Mucosa of descending colon (tissue), 3 donors: ENCODE data around the gene MC3R. TPM values are rescaled to one million over a fixed set of nuclear protein-coding genes. Genes with fewer than 3 reads are reported as not detected.
A peak's percentile ranks its signal among the peaks of the same experiment; 100 is the strongest.
"Not testable (repeated sequence)": the region's sequence is repeated elsewhere in the genome, so short reads cannot be mapped to it uniquely, and the experiment has no call there.

Experiments
- ATAC-seq: fragments of 200-7000 bp; cut with Tn5 transposase; one replicate; pipeline ENCODE4 v1.9.1; 2020; ENCODE audit warnings: mild to moderate bottlenecking, moderate library complexity
- DNase-seq, 3 donors: peaks; one replicate each; pipeline ENCODE4 v3.0.0-alpha.2; 2020
- H3K36me3 ChIP-seq: fragments of 200-600 bp; one replicate; pipeline ENCODE4 v1.8.0; 2021; ENCODE audit warnings: low read depth, mild to moderate bottlenecking
- H3K4me1 ChIP-seq: fragments of 200-600 bp; one replicate; pipeline ENCODE4 v1.8.0; 2021; ENCODE audit warnings: low read depth, mild to moderate bottlenecking
- H3K4me3 ChIP-seq: fragments of 200-600 bp; one replicate; pipeline ENCODE4 v1.8.0; 2021; ENCODE audit warnings: mild to moderate bottlenecking
- H3K9me3 ChIP-seq: fragments of 200-600 bp; one replicate; pipeline ENCODE4 v1.8.0; 2021; ENCODE audit warnings: mild to moderate bottlenecking
- CTCF ChIP-seq: fragments of 200-600 bp; IDR thresholded peaks from one replicate; pipeline ENCODE4 v1.8.0; 2022; ENCODE audit warnings: antibody characterized with exemption, mild to moderate bottlenecking
- intact Hi-C, 2 donors: fragments of 100-400 bp; cut with DNase I in 1 of 2; cut with micrococcal nuclease in 1 of 2; formaldehyde crosslinking; loops; one replicate each; pipeline versions ENCODE4 v1.11.0 to v1.11.1; 2022; cut with DNase I, micrococcal nuclease
- total RNA-seq, 3 donors: library from RNA; stranded (reverse); fragmentation: NEBNext Ultra II Directional in 2 of 3; extraction: Animal tissue kit (Norgen Biotek cat#: 25700) in 2 of 3; gene quantifications; one replicate each; pipeline versions ENCODE4 v1.2.1 to v1.2.4, GENCODE V29; 2021 to 2023
- donor health status: DM: no; HTN: no; CAD: no; lungs with moderate emphysema.
- donor health status: DM: no; HTN: no; CAD: no.
- donor health status: DM: no; HTN: yes; CAD: no.

MC3R gene
- total RNA-seq, 3 donors from 2014 or later, result not detected

GRCh38 chr20:56217829-56218228 lies 30.7 kb upstream of the MC3R start:
- intact Hi-C loops, result no loop called here
- H3K4me3 ChIP-seq, result no peak overlapping the region
- H3K4me1 ChIP-seq, result no peaks in the 10 kb centered on the region
- no peak for TF ChIP-seq CTCF
- H3K9me3 ChIP-seq, result peaks cover 9% of the 10 kb centered on the region
- DNase-seq (no peak), ATAC-seq (no peak)
- no peaks in the 10 kb centered on the region for H3K36me3 ChIP-seq

DNA sequence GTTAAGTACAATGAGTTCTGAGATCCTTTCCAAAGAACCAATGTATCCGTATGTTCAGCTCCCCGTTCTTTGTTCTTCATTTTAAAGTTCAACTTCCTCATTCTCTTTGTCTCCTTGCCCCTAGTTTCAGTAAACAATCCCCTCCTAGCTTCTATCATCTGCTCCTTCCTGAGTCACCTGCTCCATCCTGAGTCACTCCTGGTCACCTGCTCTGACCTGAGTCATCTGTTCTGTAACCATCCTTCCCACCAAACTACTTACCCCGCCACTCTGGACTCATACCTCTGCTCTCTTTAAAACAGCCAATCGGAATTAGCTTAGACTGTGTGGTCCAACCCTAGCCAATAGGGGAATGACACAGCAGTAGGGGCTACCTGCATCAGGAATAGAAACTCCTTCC lies 27.3 kb upstream of the MC3R start:
- H3K36me3 ChIP-seq, H3K4me3 ChIP-seq, intact Hi-C loops, H3K4me1 ChIP-seq, H3K9me3 ChIP-seq, DNase-seq: not testable (repeated sequence)
- peak; percentile 82 for ATAC-seq

DNA sequence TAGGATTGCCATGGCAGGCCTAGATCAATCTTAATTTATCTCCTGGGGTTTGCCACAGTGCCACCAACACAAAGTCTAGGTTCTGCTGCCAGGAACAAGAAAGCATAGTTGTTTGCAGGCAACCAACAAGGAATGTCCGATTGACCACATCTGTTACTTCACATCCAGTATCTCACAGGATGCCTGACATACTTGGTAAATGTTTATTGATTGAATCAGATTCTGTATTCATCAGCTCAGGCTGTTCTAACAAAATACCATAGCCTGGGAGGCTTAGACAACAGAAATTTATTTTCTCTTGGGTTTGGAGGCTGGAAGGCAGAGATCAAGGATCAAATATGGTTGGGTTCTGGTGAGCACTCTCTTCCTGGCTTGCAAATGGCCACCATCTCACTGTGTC lies 26.3 kb upstream of the MC3R start:
- intact Hi-C loops, result no loop called here
- no peak for ATAC-seq
- no peak for DNase-seq
- H3K4me3 ChIP-seq, result no peak overlapping the region
- peaks cover 9% of the 10 kb centered on the region for H3K9me3 ChIP-seq
- no peaks in the 10 kb centered on the region for H3K4me1 ChIP-seq
- TF ChIP-seq CTCF, result no peak
- no peaks in the 10 kb centered on the region for H3K36me3 ChIP-seq

GRCh38 chr20:56222945-56223344 lies 25.6 kb upstream of the MC3R start:
- H3K4me3 ChIP-seq, result no peak overlapping the region
- intact Hi-C loops, result no loop called here
- H3K36me3 ChIP-seq, result no peaks in the 10 kb centered on the region
- TF ChIP-seq CTCF, result no peak
- ATAC-seq (peak; percentile 88), DNase-seq (peak in 1 of 3 donors; percentile 52)
- peaks cover 9% of the 10 kb centered on the region for H3K9me3 ChIP-seq
- no peaks in the 10 kb centered on the region for H3K4me1 ChIP-seq

DNA sequence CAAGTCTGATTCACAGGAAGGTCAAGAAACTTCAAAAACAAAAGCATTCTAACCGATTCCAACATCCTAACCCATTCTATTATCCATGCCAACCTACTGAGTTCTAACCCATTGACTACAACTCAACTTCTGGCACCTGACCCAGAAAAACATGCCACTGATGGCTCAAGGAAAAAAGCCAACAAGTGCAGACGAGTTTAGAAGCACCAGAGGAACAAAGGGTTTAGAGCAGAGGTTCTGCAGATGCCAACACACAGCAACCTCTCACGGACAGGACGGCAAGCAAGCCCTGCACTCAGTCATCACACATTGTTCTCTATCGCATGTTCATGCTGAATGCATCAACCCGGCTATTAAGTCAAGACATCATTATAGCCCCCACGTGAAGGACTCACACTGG lies 25.2 kb upstream of the MC3R start:
- Histone ChIP-seq H3K4me3 (no peak overlapping the region), H3K4me1 (no peaks in the 10 kb centered on the region), H3K36me3 (no peaks in the 10 kb centered on the region), H3K9me3 (peaks cover 9% of the 10 kb centered on the region)
- no peak for TF ChIP-seq CTCF
- ATAC-seq, result no peak
- intact Hi-C loops, result no loop called here
- DNase-seq, result peak in 1 of 3 donors; percentile 2

GRCh38 chr20:56228021-56228420 lies 20.5 kb upstream of the MC3R start:
- no peaks in the 10 kb centered on the region for H3K9me3 ChIP-seq
- DNase-seq, result no peak
- no peaks in the 10 kb centered on the region for H3K4me1 ChIP-seq
- H3K36me3 ChIP-seq, result no peaks in the 10 kb centered on the region
- ATAC-seq, result no peak
- H3K4me3 ChIP-seq, result no peak overlapping the region
- intact Hi-C loops, result no loop called here
- TF ChIP-seq CTCF, result no peak
